Neural progenitor cell (in vitro differentiated cells): ENCODE results near the gene NCKAP5. TPM values are rescaled to one million over a fixed set of nuclear protein-coding genes. Genes with fewer than 3 reads are reported as not detected.

Source experiments
- DNase-seq: peaks from one replicate; pipeline ENCODE4 v3.0.0-alpha.2; 2016; ENCODE audit warnings: low spot score
- H2AFZ ChIP-seq: fragments of 200-600 bp; sonication (generic); replicated peaks from 2 replicates; pipeline ENCODE4 v1.6.1; 2016; ENCODE audit warnings: antibody characterized with exemption
- H3F3A ChIP-seq: fragments of 200-600 bp; sonication (generic); 2 replicates; pipeline ENCODE4 v1.6.1; 2016; ENCODE audit warnings: antibody characterized with exemption, low read depth
- H3K27ac ChIP-seq: fragments of 200-600 bp; sonication (generic); 2 replicates; pipeline ENCODE4 v1.5.1; 2016; ENCODE audit warnings: mild to moderate bottlenecking
- H3K27me3 ChIP-seq: fragments of 200-600 bp; sonication (generic); 2 replicates; pipeline ENCODE4 v1.6.1; 2016; ENCODE audit warnings: mild to moderate bottlenecking, moderate library complexity
- H3K36me3 ChIP-seq: fragments of 200-600 bp; sonication (generic); 2 replicates; pipeline ENCODE4 v1.5.1; 2016
- H3K4me1 ChIP-seq: fragments of 200-600 bp; sonication (generic); 2 replicates; pipeline ENCODE4 v1.6.1; 2016; ENCODE audit warnings: mixed run types
- H3K4me2 ChIP-seq: fragments of 200-600 bp; sonication (generic); 2 replicates; pipeline ENCODE4 v1.6.1; 2016
- H3K4me3 ChIP-seq: fragments of 200-600 bp; sonication (generic); 2 replicates; pipeline ENCODE4 v1.5.1; 2016
- H3K79me2 ChIP-seq: fragments of 200-600 bp; sonication (generic); 2 replicates; pipeline ENCODE4 v1.6.1; 2016; ENCODE audit warnings: low read depth
- H3K9ac ChIP-seq: fragments of 200-600 bp; sonication (generic); 2 replicates; pipeline ENCODE4 v1.6.1; 2016
- H3K9me3 ChIP-seq: fragments of 200-600 bp; sonication (generic); 2 replicates; pipeline ENCODE4 v1.5.1; 2016; ENCODE audit warnings: low read depth
- H4K20me1 ChIP-seq: fragments of 200-600 bp; sonication (generic); 2 replicates; pipeline ENCODE4 v1.6.1; 2016; ENCODE audit warnings: low read depth
- H3K27ac Mint-ChIP-seq: 3 replicates; pipeline ENCODE4 v1.8.0; 2021; ENCODE audit warnings: mixed read lengths
- H3K27me3 Mint-ChIP-seq: 2 replicates; pipeline ENCODE4 v1.8.0; 2022; ENCODE audit warnings: low read depth, mild to moderate bottlenecking, inconsistent platforms, moderate library complexity, mixed read lengths; ENCODE audit not compliant: insufficient read depth
- H3K36me3 Mint-ChIP-seq: 3 replicates; pipeline ENCODE4 v1.8.0; 2021; ENCODE audit warnings: mixed read lengths
- H3K4me1 Mint-ChIP-seq: 3 replicates; pipeline ENCODE4 v1.8.0; 2021; ENCODE audit warnings: mixed read lengths
- H3K4me3 Mint-ChIP-seq: 3 replicates; pipeline ENCODE4 v1.8.0; 2021; ENCODE audit warnings: mild to moderate bottlenecking, moderate library complexity, mixed read lengths
- H3K9me3 Mint-ChIP-seq: 3 replicates; pipeline ENCODE4 v1.8.0; 2020; ENCODE audit warnings: mixed read lengths
- CTCF ChIP-seq: fragments of 200-600 bp; sonication (generic); IDR thresholded peaks from 2 replicates; pipeline ENCODE4 v1.5.1; 2017; ENCODE audit warnings: antibody characterized with exemption, mild to moderate bottlenecking
- EZH2 ChIP-seq: fragments of 200-600 bp; sonication (generic); IDR thresholded peaks from 2 replicates; pipeline ENCODE4 v1.6.1; 2017; ENCODE audit warnings: antibody characterized with exemption, mild to moderate bottlenecking, moderate library complexity
- EZH2phosphoT487 ChIP-seq: fragments of 200-600 bp; sonication (generic); IDR thresholded peaks from 2 replicates; pipeline ENCODE4 v1.6.1; 2017; ENCODE audit warnings: antibody characterized with exemption
- total RNA-seq: library from RNA; depleted of rRNA; stranded (reverse); fragments of >200 nt; gene quantifications from 2 replicates; pipeline ENCODE4 v1.2.3, GENCODE V29; 2015; ENCODE audit warnings: low replicate concordance

Gene NCKAP5
- total RNA-seq, 1 donor from 2014 or later, result 0.47 TPM

GRCh38 chr2:133489146-133489545 lies 79.1 kb downstream of the NCKAP5 start:
- no peaks in the 10 kb centered on the region for H4K20me1 ChIP-seq

GRCh38 chr2:133486771-133487191 lies 81.5 kb downstream of the NCKAP5 start:
- no peaks in the 10 kb centered on the region for H3K4me1 ChIP-seq
- no peak overlapping the region for H3K4me2 ChIP-seq
- no peak overlapping the region for H3K9ac ChIP-seq
- peaks cover 2% of the 10 kb centered on the region for H3K36me3 Mint-ChIP-seq
- H3K27ac Mint-ChIP-seq, result no peak overlapping the region
- no peak for DNase-seq
- H3K4me3 Mint-ChIP-seq, result no peak overlapping the region
- peaks cover 6% of the 10 kb centered on the region for H3K4me1 Mint-ChIP-seq
- no peak overlapping the region for H3K4me3 ChIP-seq
- no peak overlapping the region for H3K27ac ChIP-seq
- no peaks in the 10 kb centered on the region for H3F3A ChIP-seq
- H3K27me3 Mint-ChIP-seq, result no peaks in the 10 kb centered on the region
- no peaks in the 10 kb centered on the region for H3K27me3 ChIP-seq
- no peaks in the 10 kb centered on the region for H3K36me3 ChIP-seq
- H3K9me3 Mint-ChIP-seq, result peaks cover 4% of the 10 kb centered on the region
- no peaks in the 10 kb centered on the region for H3K9me3 ChIP-seq
- no peak overlapping the region for H2AFZ ChIP-seq
- H3K79me2 ChIP-seq, result no peaks in the 10 kb centered on the region
- no peaks in the 10 kb centered on the region for H4K20me1 ChIP-seq
- no peak for TF ChIP-seq EZH2phosphoT487
- TF ChIP-seq CTCF, result no peak
- no peak for TF ChIP-seq EZH2

More at GRCh38 chr2:133489146-133489545, 79.1 kb downstream of the NCKAP5 start:
- Histone ChIP-seq H3K4me3 (no peak overlapping the region), H3K9ac (no peak overlapping the region), H3K4me2 (no peak overlapping the region), H3K27ac (no peak overlapping the region), H3K36me3 (no peaks in the 10 kb centered on the region), H3K27me3 (no peaks in the 10 kb centered on the region), H3K79me2 (no peaks in the 10 kb centered on the region), H3F3A (no peaks in the 10 kb centered on the region), H2AFZ (no peak overlapping the region), H3K4me1 (no peaks in the 10 kb centered on the region), H3K9me3 (no peaks in the 10 kb centered on the region)
- TF ChIP-seq EZH2phosphoT487, result no peak
- TF ChIP-seq CTCF, result no peak
- no peak for TF ChIP-seq EZH2
- H3K4me1 Mint-ChIP-seq, result peaks cover 6% of the 10 kb centered on the region
- peaks cover 2% of the 10 kb centered on the region for H3K36me3 Mint-ChIP-seq
- no peak overlapping the region for H3K27ac Mint-ChIP-seq
- H3K9me3 Mint-ChIP-seq, result peaks cover 4% of the 10 kb centered on the region
- H3K4me3 Mint-ChIP-seq, result no peak overlapping the region
- no peaks in the 10 kb centered on the region for H3K27me3 Mint-ChIP-seq
- DNase-seq, result no peak

GRCh38 chr2:133485868-133486267 lies 82.4 kb downstream of the NCKAP5 start:
- Mint-ChIP-seq H3K27me3 (peaks cover 2% of the 10 kb centered on the region), H3K27ac (no peak overlapping the region), H3K4me1 (peaks cover 6% of the 10 kb centered on the region), H3K9me3 (peaks cover 4% of the 10 kb centered on the region), H3K4me3 (no peak overlapping the region), H3K36me3 (peaks cover 2% of the 10 kb centered on the region)
- H3K4me3 ChIP-seq, result no peak overlapping the region
- H3K27me3 ChIP-seq, result no peaks in the 10 kb centered on the region
- no peak for DNase-seq
- H3K79me2 ChIP-seq, result no peaks in the 10 kb centered on the region
- no peaks in the 10 kb centered on the region for H3K36me3 ChIP-seq
- H3K4me2 ChIP-seq, result no peak overlapping the region
- TF ChIP-seq EZH2phosphoT487 (no peak), CTCF (no peak), EZH2 (no peak)
- H3K4me1 ChIP-seq, result no peaks in the 10 kb centered on the region
- H4K20me1 ChIP-seq, result no peaks in the 10 kb centered on the region
- H2AFZ ChIP-seq, result no peak overlapping the region
- H3K9ac ChIP-seq, result no peak overlapping the region
- no peaks in the 10 kb centered on the region for H3F3A ChIP-seq
- H3K9me3 ChIP-seq, result no peaks in the 10 kb centered on the region
- H3K27ac ChIP-seq, result no peak overlapping the region
